ENCODE measurements around the gene BRPF1.
A peak's percentile ranks its signal among the peaks of the same experiment; 100 is the strongest.

Gene BRPF1

GRCh38 chr3:9703240-9703639 lies 28.3 kb upstream of the BRPF1 start:
- Histone ChIP-seq H3K27me3 (ENCODE audit: control insufficient read depth in 1 of 2, insufficient read depth in 1 of 2, low read length in 2 of 2) (peaks cover 35 to 36% of the 10 kb centered on the region in 2 experiments), H3K4ac (ENCODE audit: low read depth in 1 of 2, low read length in 2 of 2) (no peak overlapping the region), H4K91ac (ENCODE audit: low read length) (no peak overlapping the region), H2BK5ac (ENCODE audit: low read depth, low read length, poor library complexity, severe bottlenecking) (no peak overlapping the region), H2BK15ac (ENCODE audit: low read depth, poor library complexity, severe bottlenecking) (no peak overlapping the region), H3K36me3 (ENCODE audit: control insufficient read depth in 1 of 2, insufficient read depth in 2 of 2, low read depth in 1 of 2, low read length in 2 of 2) (peaks cover 23 to 37% of the 10 kb centered on the region in 2 experiments), H3K14ac (ENCODE audit: low read length in 2 of 2) (no peak overlapping the region), H3K4me2 (ENCODE audit: low read length, poor library complexity, severe bottlenecking) (no peak overlapping the region), H3K4me3 (ENCODE audit: insufficient read depth in 1 of 2, low read depth in 1 of 2, low read length in 2 of 2) (no peak overlapping the region), H2BK120ac (ENCODE audit: low read depth, low read length) (no peak overlapping the region), H2AK5ac (ENCODE audit: low read length, severe bottlenecking) (no peak overlapping the region), H3K9ac (ENCODE audit: low read length) (no peak overlapping the region), H3K4me1 (ENCODE audit: control insufficient read depth, insufficient read depth, low read depth, low read length) (peaks cover 17% of the 10 kb centered on the region), H3K27ac (ENCODE audit: low read length, poor library complexity, severe bottlenecking) (no peak overlapping the region), H4K8ac (ENCODE audit: low read length) (no peak overlapping the region), H3K23ac (ENCODE audit: low read length in 2 of 2) (no peak overlapping the region), H2BK12ac (ENCODE audit: low read length in 2 of 2) (no peak overlapping the region), H3K18ac (ENCODE audit: low read depth in 1 of 2, low read length in 2 of 2) (no peak overlapping the region), H3K79me1 (replicated peaks; ENCODE audit: low read length, poor library complexity, severe bottlenecking) (no peaks in the 10 kb centered on the region), H2AFZ (ENCODE audit: low read depth, low read length) (no peak overlapping the region), H3K9me3 (ENCODE audit: control insufficient read depth, low read length) (no peaks in the 10 kb centered on the region)
- DNase-seq: no peak
- 95% methylated on average over 4 of the region's 4 CpGs for WGBS

- Histone ChIP-seq H2BK12ac (ENCODE audit: low read length in 2 of 2) (no peak within 1 kb of the TSS), H3K27ac (ENCODE audit: low read length, poor library complexity, severe bottlenecking) (no peak within 1 kb of the TSS), H3K4me2 (ENCODE audit: low read length, poor library complexity, severe bottlenecking) (peak within 1 kb of the TSS; percentile 60), H2BK120ac (ENCODE audit: low read depth, low read length) (no peak within 1 kb of the TSS), H3K4me1 (ENCODE audit: control insufficient read depth, insufficient read depth, low read depth, low read length) (peaks cover 17% of the 10 kb centered on the region), H2AK5ac (ENCODE audit: low read length, severe bottlenecking) (no peak within 1 kb of the TSS), H4K91ac (ENCODE audit: low read length) (no peak within 1 kb of the TSS), H3K4ac (ENCODE audit: low read depth in 1 of 2, low read length in 2 of 2) (no peak within 1 kb of the TSS), H3K36me3 (ENCODE audit: control insufficient read depth in 1 of 2, insufficient read depth in 2 of 2, low read depth in 1 of 2, low read length in 2 of 2) (peaks cover 18 to 33% of the 10 kb centered on the region in 2 experiments), H3K27me3 (ENCODE audit: control insufficient read depth in 1 of 2, insufficient read depth in 1 of 2, low read length in 2 of 2) (peaks cover 35 to 36% of the 10 kb centered on the region in 2 experiments), H3K18ac (ENCODE audit: low read depth in 1 of 2, low read length in 2 of 2) (no peak within 1 kb of the TSS), H2BK5ac (ENCODE audit: low read depth, low read length, poor library complexity, severe bottlenecking) (no peak within 1 kb of the TSS), H4K8ac (ENCODE audit: low read length) (no peak within 1 kb of the TSS), H3K23ac (ENCODE audit: low read length in 2 of 2) (no peak within 1 kb of the TSS), H2AFZ (ENCODE audit: low read depth, low read length) (no peak within 1 kb of the TSS), H2BK15ac (ENCODE audit: low read depth, poor library complexity, severe bottlenecking) (no peak within 1 kb of the TSS), H3K4me3 (ENCODE audit: insufficient read depth in 1 of 2, low read depth in 1 of 2, low read length in 2 of 2) (peak within 1 kb of the TSS; percentile 33 to 66), H3K9me3 (ENCODE audit: control insufficient read depth, low read length) (no peaks in the 10 kb centered on the region), H3K79me1 (replicated peaks; ENCODE audit: low read length, poor library complexity, severe bottlenecking) (no peaks in the 10 kb centered on the region), H3K9ac (ENCODE audit: low read length) (no peak within 1 kb of the TSS), H3K14ac (ENCODE audit: low read length in 2 of 2) (no peak within 1 kb of the TSS)
- no peak for DNase-seq
- WGBS: 7% methylated on average over 42 of the region's 56 CpGs
Observed at GRCh38 chr3:9703736-9704346, 27.7 kb upstream of the BRPF1 start, which contains the start of gene CPNE9. CPNE9 (plus strand) TSS chr3:9703833; CDS start chr3:9703997, 164 bp downstream.

DNA sequence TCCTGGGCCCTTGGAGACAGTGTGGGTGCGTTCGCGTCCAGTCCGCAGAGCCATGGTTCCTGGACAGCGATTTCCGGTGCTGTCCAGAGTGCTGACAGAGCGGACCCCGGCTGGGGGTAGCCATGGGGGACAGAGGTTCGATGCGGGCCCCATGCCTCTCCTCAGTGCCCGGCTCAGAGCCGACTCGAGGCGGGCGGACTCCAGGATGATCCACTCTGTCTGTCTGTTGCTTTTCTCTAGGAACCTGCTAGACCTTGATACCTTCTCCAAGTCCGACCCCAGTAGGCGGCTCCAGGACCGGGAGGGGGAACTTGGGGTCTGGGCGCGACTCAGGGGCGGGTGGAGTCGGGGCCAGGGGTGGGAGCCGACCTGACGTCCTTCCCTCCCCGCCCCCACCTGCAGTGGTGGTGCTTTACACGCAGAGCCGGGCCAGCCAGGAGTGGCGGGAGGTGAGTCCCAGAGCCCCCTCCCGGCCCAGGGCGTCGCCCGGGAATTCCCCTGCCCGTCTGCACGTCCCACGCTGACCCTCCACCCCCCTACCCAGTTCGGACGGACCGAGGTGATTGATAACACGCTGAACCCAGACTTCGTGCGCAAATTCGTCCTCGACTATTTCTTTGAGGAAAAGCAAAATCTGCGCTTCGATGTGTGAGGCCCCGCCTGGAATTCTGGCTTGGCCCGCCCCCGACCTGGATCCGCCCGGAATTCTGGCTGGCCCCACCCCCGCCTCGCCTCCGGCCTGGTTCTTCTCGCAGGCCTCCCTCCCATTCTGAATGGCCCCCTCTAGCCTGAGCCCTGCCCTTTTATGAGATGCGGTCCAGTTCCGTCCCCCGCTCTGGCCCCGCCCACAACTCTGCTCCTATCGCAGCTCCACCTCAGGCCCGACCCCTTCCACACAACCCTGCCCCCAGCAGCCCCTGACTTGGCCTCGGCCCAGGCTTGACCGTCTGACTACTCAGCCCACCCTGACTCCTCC lies 26.9 kb upstream of the BRPF1 start:
- DNase-seq: peak; percentile 44
- Histone ChIP-seq H3K27me3 (ENCODE audit: control insufficient read depth in 1 of 2, insufficient read depth in 1 of 2, low read length in 2 of 2) (peaks cover 35 to 36% of the 10 kb centered on the region in 2 experiments), H3K4ac (ENCODE audit: low read depth in 1 of 2, low read length in 2 of 2) (no peak overlapping the region), H3K79me1 (replicated peaks; ENCODE audit: low read length, poor library complexity, severe bottlenecking) (no peaks in the 10 kb centered on the region), H3K36me3 (ENCODE audit: control insufficient read depth in 1 of 2, insufficient read depth in 2 of 2, low read depth in 1 of 2, low read length in 2 of 2) (peaks cover 18 to 26% of the 10 kb centered on the region in 2 experiments), H3K9me3 (ENCODE audit: control insufficient read depth, low read length) (no peaks in the 10 kb centered on the region), H3K9ac (ENCODE audit: low read length) (no peak overlapping the region), H4K91ac (ENCODE audit: low read length) (no peak overlapping the region), H3K4me2 (ENCODE audit: low read length, poor library complexity, severe bottlenecking) (peak overlapping the region; percentile 60), H2BK5ac (ENCODE audit: low read depth, low read length, poor library complexity, severe bottlenecking) (no peak overlapping the region), H3K27ac (ENCODE audit: low read length, poor library complexity, severe bottlenecking) (no peak overlapping the region), H2AFZ (ENCODE audit: low read depth, low read length) (no peak overlapping the region), H2BK120ac (ENCODE audit: low read depth, low read length) (no peak overlapping the region), H3K4me3 (ENCODE audit: insufficient read depth in 1 of 2, low read depth in 1 of 2, low read length in 2 of 2) (peak overlapping the region in 1 of 2 experiments; percentile 66), H2BK12ac (ENCODE audit: low read length in 2 of 2) (no peak overlapping the region), H3K14ac (ENCODE audit: low read length in 2 of 2) (no peak overlapping the region), H3K23ac (ENCODE audit: low read length in 2 of 2) (no peak overlapping the region), H4K8ac (ENCODE audit: low read length) (no peak overlapping the region), H2AK5ac (ENCODE audit: low read length, severe bottlenecking) (no peak overlapping the region), H2BK15ac (ENCODE audit: low read depth, poor library complexity, severe bottlenecking) (no peak overlapping the region), H3K18ac (ENCODE audit: low read depth in 1 of 2, low read length in 2 of 2) (no peak overlapping the region), H3K4me1 (ENCODE audit: control insufficient read depth, insufficient read depth, low read depth, low read length) (peaks cover 17% of the 10 kb centered on the region)
- 2% methylated on average over 53 of the region's 62 CpGs for WGBS

GRCh38 chr3:9710174-9710739 lies 21.3 kb upstream of the BRPF1 start:
- Histone ChIP-seq H2BK15ac (ENCODE audit: low read depth, poor library complexity, severe bottlenecking) (no peak overlapping the region), H2BK12ac (ENCODE audit: low read length in 2 of 2) (no peak overlapping the region), H3K4me2 (ENCODE audit: low read length, poor library complexity, severe bottlenecking) (no peak overlapping the region), H3K79me1 (replicated peaks; ENCODE audit: low read length, poor library complexity, severe bottlenecking) (no peaks in the 10 kb centered on the region), H2AFZ (ENCODE audit: low read depth, low read length) (no peak overlapping the region), H3K9me3 (ENCODE audit: control insufficient read depth, low read length) (no peaks in the 10 kb centered on the region), H3K18ac (ENCODE audit: low read depth in 1 of 2, low read length in 2 of 2) (no peak overlapping the region), H3K36me3 (ENCODE audit: control insufficient read depth in 1 of 2, insufficient read depth in 2 of 2, low read depth in 1 of 2, low read length in 2 of 2) (no peaks in the 10 kb centered on the region), H3K27me3 (ENCODE audit: control insufficient read depth in 1 of 2, insufficient read depth in 1 of 2, low read length in 2 of 2) (peaks cover 34 to 39% of the 10 kb centered on the region in 2 experiments), H4K8ac (ENCODE audit: low read length) (no peak overlapping the region), H3K27ac (ENCODE audit: low read length, poor library complexity, severe bottlenecking) (no peak overlapping the region), H4K91ac (ENCODE audit: low read length) (no peak overlapping the region), H3K14ac (ENCODE audit: low read length in 2 of 2) (no peak overlapping the region), H3K9ac (ENCODE audit: low read length) (no peak overlapping the region), H2AK5ac (ENCODE audit: low read length, severe bottlenecking) (no peak overlapping the region), H3K4me3 (ENCODE audit: insufficient read depth in 1 of 2, low read depth in 1 of 2, low read length in 2 of 2) (no peak overlapping the region), H3K23ac (ENCODE audit: low read length in 2 of 2) (no peak overlapping the region), H2BK5ac (ENCODE audit: low read depth, low read length, poor library complexity, severe bottlenecking) (no peak overlapping the region), H3K4me1 (ENCODE audit: control insufficient read depth, insufficient read depth, low read depth, low read length) (no peaks in the 10 kb centered on the region), H3K4ac (ENCODE audit: low read depth in 1 of 2, low read length in 2 of 2) (no peak overlapping the region), H2BK120ac (ENCODE audit: low read depth, low read length) (no peak overlapping the region)
- no peak for DNase-seq
- 88% methylated on average over 3 of the region's 3 CpGs for WGBS

Data from mesenchymal stem cell (in vitro differentiated cells and primary cell).